Ishikawa (cell line): ENCODE results near the gene SLC2A3.

ENCODE experiments used
- CEBPB ChIP-seq: IDR thresholded peaks from 2 replicates; pipeline ENCODE4 v1.6.1; 2012
- CREB1 ChIP-seq: IDR thresholded peaks from 2 replicates; pipeline ENCODE4 v1.6.1; 2012; ENCODE audit warnings: low read depth
- EGR1 ChIP-seq: IDR thresholded peaks from 2 replicates; pipeline ENCODE4 v1.6.1; 2012
- EP300 ChIP-seq: IDR thresholded peaks from 2 replicates; pipeline ENCODE4 v1.6.1; 2012; ENCODE audit warnings: borderline replicate concordance
- FOXM1 ChIP-seq: IDR thresholded peaks from 2 replicates; pipeline ENCODE4 v1.6.1; 2012; ENCODE audit warnings: low read depth, borderline replicate concordance
- MAX ChIP-seq: IDR thresholded peaks from 2 replicates; pipeline ENCODE4 v1.6.1; 2012
- NFIC ChIP-seq: IDR thresholded peaks from 2 replicates; pipeline ENCODE4 v1.6.1; 2012
- RAD21 ChIP-seq: IDR thresholded peaks from 2 replicates; pipeline ENCODE4 v1.6.1; 2012; ENCODE audit warnings: low read depth
- REST ChIP-seq: IDR thresholded peaks from 2 replicates; pipeline ENCODE4 v1.6.1; 2012; ENCODE audit warnings: low read depth, mild to moderate bottlenecking
- TAF1 ChIP-seq: IDR thresholded peaks from 2 replicates; pipeline ENCODE4 v1.6.1; 2012; ENCODE audit warnings: low read depth, mild to moderate bottlenecking
- TCF12 ChIP-seq: IDR thresholded peaks from 2 replicates; pipeline ENCODE4 v1.6.1; 2012; ENCODE audit warnings: low read depth
- TEAD4 ChIP-seq: IDR thresholded peaks from 2 replicates; pipeline ENCODE4 v1.6.1; 2012
- USF1 ChIP-seq: IDR thresholded peaks from 2 replicates; pipeline ENCODE4 v1.6.1; 2012
- YY1 ChIP-seq: IDR thresholded peaks from 2 replicates; pipeline ENCODE4 v1.6.1; 2012; ENCODE audit warnings: low read depth
- ZBTB7A ChIP-seq: IDR thresholded peaks from 2 replicates; pipeline ENCODE4 v1.6.1; 2012; ENCODE audit warnings: low read depth

SLC2A3 gene

DNA sequence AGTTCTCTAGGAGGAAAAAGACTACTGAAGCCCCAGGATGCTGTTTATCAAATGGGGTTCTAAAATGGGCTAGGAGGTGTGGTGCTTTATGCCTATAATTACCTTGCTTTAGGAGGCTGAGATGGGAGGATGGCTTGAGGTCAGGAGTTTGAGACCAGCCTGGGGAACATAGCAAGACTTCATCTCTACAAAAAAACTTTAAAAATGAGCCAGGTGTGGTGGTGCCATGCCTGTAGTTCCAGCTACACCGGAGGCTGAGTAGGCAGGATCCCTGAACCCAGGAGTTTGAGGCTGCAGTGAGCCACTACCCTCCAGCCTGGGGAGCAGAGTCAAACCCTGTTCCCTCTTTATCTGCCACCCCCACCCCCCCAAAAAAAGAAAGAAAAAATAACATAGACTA, 23.3 kb upstream of the SLC2A3 start:
- TF ChIP-seq EP300 (no peak), ZBTB7A (no peak), USF1 (no peak)

GRCh38 chr12:7951671-7952070, 15.7 kb upstream of the SLC2A3 start:
- TF ChIP-seq EP300 (no peak), EGR1 (no peak), MAX (no peak)

- TF ChIP-seq NFIC (no peak), YY1 (no peak), MAX (no peak), FOXM1 (no peak), REST (no peak), USF1 (no peak), ZBTB7A (no peak), RAD21 (no peak), EP300 (no peak), TAF1 (no peak)
These were observed 12.7 kb upstream of the SLC2A3 start for GRCh38 chr12:7948589-7949260.

DNA sequence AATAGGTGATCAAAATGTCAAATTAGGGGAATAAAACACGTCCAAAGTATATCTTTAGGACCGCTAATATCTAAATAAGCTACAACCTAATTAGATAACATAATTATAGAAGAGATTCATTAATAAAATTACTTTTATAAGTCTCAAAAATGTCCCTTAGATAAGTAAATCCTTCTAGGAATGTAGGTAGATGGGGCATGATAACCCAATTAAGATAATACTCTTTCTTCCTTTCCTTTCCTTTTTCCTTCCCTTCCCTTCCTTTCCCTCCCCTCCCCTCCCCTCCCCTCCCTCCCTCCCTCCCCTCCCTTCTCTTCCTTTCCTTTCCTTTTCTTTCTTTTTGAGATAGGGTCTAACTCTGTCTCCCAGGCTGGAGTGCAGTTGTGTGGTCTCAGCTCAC, 11.0 kb upstream of the SLC2A3 start:
- no peak for TF ChIP-seq TEAD4
- no peak for TF ChIP-seq REST
- TF ChIP-seq EGR1, result no peak
- no peak for TF ChIP-seq FOXM1
- TF ChIP-seq RAD21, result no peak
- no peak for TF ChIP-seq CEBPB
- TF ChIP-seq MAX, result no peak
- no peak for TF ChIP-seq ZBTB7A
- no peak for TF ChIP-seq CREB1
- TF ChIP-seq USF1, result no peak
- no peak for TF ChIP-seq EP300
- no peak for TF ChIP-seq TCF12
- no peak for TF ChIP-seq YY1
- no peak for TF ChIP-seq TAF1
- TF ChIP-seq NFIC, result no peak

DNA sequence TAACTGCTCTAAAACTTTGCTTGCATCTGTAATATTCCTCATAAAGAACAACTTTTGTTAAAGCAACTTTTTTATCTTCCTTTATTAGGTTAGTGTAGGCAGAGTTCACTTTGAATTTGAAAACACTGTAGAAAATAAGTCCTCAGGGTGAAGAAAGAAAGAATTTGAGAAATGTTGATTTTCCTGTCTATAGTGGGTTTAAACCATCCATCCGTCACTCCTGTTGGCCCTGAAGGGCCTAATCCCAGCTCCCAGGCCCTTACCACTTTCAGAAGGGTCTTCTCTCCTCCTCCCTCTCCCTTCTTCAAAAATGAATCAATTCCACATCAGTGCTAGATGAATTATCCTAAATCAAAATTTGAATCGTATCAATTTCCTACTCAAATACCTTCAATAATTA, 4.9 kb upstream of the SLC2A3 start:
- TF ChIP-seq MAX (no peak), TEAD4 (no peak), CREB1 (no peak), USF1 (no peak), ZBTB7A (no peak), TCF12 (no peak), RAD21 (no peak), EP300 (no peak), EGR1 (no peak), YY1 (no peak), TAF1 (no peak), CEBPB (no peak), FOXM1 (no peak)
